Measurements from ENCODE around the gene CDH4.

The CDH4 gene

GRCh38 chr20:61251529-61252393, at the start of gene CDH4:
Gene CDH4 (plus strand): TSS chr20:61252261.
- no peak for DNase-seq (ENCODE audit: low read depth, low spot score)
- H3K27ac ChIP-seq, result peak within 1 kb of the TSS; percentile 90

GRCh38 chr20:61203320-61203719, 48.7 kb upstream of the CDH4 start:
- H3K27ac ChIP-seq, result no peak overlapping the region
- DNase-seq (ENCODE audit: low read depth, low spot score), result no peak

- no peak for DNase-seq (ENCODE audit: low read depth, low spot score)
Observed at GRCh38 chr20:61204206-61204605, 47.9 kb upstream of the CDH4 start.

DNA sequence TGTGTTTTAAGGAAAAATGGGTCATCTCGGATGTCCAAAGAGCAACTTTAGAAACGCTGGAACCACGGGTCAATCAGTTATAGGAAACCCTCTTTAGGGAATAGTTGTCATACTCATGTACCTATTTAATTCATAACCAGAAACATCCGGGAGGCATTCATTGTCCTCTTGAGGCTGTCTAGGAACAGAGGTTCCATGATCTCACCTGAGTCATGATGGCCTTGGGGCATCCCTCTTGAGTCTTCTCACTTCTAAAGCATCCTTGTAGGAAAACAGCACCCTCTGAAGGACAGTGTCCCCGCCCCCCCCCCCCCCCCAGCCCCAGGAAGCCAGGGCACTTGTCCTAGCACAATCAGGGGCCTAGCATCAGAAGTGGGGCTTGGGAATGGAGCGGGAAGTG, 46.3 kb upstream of the CDH4 start:
- no peak for DNase-seq (ENCODE audit: low read depth, low spot score)
- H3K27ac ChIP-seq, result no peak overlapping the region

More at GRCh38 chr20:61204206-61204605, 47.9 kb upstream of the CDH4 start:
- no peak overlapping the region for H3K27ac ChIP-seq

DNA sequence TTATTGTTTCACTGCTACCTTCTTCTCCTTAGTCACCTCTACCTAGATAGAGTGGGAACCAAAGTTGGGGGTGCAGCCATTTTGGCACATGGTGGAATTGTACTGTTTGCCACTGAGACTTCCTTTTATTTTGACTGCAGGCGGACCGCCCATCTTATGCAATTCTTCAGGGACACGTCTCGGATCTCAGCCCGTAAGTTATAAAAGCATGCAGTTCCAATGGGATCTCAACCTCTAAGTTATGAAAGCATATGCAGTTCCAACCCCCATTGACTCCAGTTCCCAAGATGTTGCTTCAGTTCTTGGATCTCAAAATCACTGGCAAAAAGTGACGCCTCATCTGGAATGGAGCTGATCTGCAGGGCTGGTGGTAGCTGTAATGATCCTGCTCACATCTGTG, 41.2 kb upstream of the CDH4 start:
- no peak for DNase-seq (ENCODE audit: low read depth, low spot score)
- no peak overlapping the region for H3K27ac ChIP-seq

DNA sequence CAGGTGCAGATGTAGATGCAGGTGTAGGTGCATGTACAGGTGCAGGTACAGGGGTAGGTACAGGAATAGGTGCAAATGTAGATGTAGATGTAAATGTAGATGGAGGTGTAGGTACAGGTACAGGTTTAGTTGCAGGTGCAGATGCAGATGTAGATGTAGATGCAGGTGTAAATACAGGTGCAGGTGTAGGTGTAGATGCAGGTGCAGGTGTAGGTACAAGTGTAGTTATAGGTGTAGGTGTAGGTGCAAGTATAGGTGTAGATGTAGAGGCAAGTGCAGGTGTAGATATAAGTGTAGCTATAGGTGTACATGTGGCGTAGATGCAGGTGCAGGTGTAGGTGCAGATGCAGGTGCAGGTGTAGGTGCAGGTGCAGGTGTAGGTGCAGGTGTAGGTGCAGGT, 34.2 kb upstream of the CDH4 start:
- H3K27ac ChIP-seq, result no peak overlapping the region
- DNase-seq (ENCODE audit: low read depth, low spot score), result no peak

DNA sequence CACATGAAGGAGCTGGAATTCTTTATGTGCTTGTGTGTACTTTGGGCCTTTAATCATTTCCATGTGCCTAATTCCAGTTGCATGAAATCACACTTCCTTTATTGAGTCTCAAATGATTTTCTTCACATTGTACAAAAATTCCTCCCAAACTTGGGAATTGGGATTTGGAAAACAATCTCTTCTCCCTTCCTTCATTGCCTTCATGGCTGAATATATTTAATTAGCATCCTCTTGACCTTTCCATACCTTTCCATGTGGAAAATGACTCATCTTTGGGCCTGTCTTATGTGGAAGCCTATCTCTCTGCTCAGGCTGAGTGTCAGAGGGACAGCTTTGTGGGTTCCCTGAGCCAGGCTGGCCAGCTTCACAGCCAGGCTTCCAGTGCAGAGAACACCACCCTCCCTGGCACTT, 33.0 kb upstream of the CDH4 start:
- DNase-seq (ENCODE audit: low read depth, low spot score), result no peak
- H3K27ac ChIP-seq, result no peak overlapping the region

GRCh38 chr20:61220131-61220530, 31.9 kb upstream of the CDH4 start:
- no peak overlapping the region for H3K27ac ChIP-seq
- DNase-seq (ENCODE audit: low read depth, low spot score), result no peak

DNA sequence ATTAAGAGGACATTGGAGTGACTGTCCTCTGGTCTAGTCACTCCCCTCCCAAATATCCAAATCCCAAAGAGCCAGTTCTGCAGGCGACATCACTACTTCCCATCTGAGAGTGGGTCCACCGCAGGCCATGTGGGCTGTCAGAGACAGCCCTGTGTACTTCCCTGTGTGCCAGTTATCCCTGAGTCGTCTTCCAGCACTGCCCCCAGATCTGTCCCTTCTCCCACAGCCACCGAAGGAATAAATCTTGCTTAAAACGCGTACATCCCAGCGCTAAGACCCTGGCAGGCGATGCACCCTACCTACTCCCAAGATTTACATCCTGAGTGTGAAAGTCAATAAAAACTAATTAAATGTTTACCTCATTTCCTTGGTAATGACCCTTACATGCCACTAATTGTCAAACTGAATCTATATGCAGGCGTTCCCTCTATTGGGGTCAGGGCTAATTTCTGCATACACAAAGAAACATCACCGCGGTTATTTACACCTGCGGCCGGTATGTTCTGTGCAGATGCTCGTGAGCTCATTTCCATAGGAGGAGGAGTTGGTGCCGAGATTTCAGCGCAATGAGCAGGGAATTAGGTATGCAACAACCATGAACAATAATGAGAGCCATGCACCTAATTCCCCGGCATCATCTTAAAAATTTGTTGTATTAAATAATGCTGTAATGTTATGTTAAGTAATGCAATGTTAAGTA, 31.3 kb upstream of the CDH4 start:
- no peak overlapping the region for H3K27ac ChIP-seq
- DNase-seq (ENCODE audit: low read depth, low spot score), result no peak

DNA sequence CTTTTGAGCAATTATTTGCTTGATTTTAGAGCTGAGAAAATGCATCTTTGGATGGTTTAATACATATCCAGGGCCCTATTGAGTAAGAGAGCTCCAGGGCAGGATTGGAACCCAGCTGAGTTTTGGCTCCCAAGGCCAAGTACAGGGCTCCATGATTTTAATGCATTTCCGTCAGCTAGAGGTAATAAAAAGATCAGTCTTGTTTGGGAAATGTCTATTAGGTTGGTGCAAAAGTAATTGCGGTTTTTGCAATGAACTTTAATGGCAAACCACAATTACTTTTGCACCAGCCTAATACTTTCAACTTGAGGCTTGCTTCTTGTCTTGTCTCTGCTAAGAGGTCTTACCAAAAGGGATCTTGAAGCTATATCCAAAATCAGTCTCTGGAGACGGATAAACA, 29.4 kb upstream of the CDH4 start:
- H3K27ac ChIP-seq, result no peak overlapping the region
- DNase-seq (ENCODE audit: low read depth, low spot score), result no peak

DNA sequence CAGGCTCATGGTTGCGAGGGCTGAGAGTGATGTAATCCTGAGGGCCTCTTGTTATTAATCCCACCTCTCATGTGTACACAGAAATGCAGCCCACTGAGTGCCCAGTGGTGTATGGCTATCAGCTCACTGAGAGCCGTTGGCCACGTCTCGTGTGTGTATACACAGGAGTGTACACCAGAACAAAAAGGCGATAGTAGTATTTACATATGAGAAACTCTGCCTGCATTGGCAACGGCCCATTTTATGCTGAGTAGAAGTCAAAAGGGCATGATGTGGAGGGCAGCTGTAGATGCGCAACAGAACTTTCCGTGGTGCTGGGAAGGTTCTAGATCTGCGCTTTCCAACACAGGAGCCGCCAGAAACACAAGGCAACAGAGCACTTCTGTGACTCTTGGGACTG, 28.9 kb upstream of the CDH4 start:
- no peak for DNase-seq (ENCODE audit: low read depth, low spot score)
- no peak overlapping the region for H3K27ac ChIP-seq

- no peak for DNase-seq (ENCODE audit: low read depth, low spot score)
Observed at GRCh38 chr20:61230166-61230565, 21.9 kb upstream of the CDH4 start.

GRCh38 chr20:61233590-61233989, 18.5 kb upstream of the CDH4 start:
- no peak overlapping the region for H3K27ac ChIP-seq
- no peak for DNase-seq (ENCODE audit: low read depth, low spot score)

More at GRCh38 chr20:61230166-61230565, 21.9 kb upstream of the CDH4 start:
- no peak overlapping the region for H3K27ac ChIP-seq

DNA sequence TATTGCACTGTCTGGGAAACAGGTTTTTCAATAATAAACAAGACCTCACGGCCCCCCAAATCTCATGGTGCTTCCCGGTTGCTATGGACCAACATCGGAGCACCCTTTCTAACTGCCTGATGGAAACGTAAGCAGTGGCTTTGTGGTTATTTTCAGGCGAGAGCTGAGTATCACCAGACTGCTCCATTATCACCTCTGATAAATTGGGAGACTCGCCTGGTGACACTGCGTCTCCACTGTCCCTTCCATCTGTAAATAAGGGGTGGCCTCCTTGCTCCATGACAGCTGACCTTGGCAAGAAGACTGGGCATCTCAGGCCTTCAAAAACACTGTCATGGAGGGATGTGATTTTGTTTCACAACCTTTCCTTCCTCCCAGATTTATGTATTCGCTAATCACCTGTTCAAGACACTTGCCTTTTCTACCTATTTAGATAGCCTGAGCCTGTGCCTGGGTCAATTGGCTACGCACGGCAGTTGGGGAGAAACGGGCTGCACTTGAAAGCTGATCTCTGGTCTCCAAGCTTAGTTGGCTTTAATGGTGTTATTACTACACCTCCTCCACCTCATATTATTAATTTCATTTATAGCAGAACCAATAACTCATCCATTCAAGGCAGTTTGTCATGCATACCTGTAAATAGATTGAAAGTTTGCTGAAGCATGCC, 17.7 kb upstream of the CDH4 start:
- no peak overlapping the region for H3K27ac ChIP-seq
- DNase-seq (ENCODE audit: low read depth, low spot score), result no peak

DNA sequence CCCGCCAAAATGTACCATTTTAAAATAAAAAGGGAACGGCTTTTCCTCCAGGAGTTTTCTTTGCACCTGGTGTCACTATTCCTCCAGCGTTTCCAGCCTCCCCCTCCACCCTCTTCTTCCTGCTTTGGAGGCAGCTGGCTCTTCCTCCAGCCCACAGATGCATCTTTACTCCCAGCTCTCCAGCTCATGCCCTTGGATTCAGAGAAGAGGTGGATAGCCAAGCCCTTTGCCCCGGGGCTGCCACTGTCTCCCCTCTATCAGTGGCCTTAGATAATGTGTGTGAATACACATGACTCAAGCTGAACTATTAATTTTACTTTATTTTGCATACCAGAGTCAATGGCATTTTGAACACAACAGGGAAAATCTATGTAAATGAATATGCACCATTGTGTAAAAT, 15.3 kb upstream of the CDH4 start:
- DNase-seq (ENCODE audit: low read depth, low spot score), result no peak

DNA sequence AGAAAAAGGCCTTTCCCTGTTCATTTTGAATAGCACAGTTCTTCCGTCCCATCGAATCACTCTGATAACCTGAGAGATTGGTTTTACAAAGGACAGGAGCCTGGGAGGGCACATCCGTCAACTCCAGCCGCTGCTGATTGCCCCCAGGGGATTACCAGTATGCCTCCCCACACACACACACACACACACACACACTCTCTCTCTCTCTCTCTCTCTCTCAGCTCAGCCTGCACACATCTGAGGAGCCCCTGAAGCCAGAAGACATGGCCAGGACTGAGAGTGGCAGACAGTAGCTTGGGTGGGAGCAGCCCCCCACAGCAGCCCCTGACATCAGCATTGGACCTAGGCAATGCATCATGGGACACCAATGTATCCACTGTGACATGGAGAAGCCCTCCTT, 13.2 kb upstream of the CDH4 start:
- H3K27ac ChIP-seq, result no peak overlapping the region
- DNase-seq (ENCODE audit: low read depth, low spot score), result no peak

More for the DNA sequence above, 15.3 kb upstream of the CDH4 start:
- no peak overlapping the region for H3K27ac ChIP-seq

DNA sequence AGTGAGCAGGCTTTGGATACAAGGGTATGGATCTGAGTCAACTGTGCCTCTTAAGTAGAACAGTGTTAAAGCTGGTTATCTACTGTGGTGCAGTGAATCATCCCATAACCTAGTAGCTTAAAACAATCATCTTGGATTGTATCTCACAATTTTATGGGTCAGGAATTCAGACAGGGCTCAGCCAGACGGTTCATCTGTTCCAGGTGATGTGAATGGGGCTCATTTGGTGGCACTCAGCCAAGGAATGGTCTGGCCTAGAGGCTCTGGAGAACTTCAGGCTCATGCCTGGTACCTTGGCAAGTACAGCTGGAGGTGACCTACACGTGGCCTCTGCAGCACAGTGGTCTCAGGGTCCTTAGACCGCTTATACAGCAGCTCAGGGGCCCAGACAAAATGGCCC, 11.2 kb upstream of the CDH4 start:
- DNase-seq (ENCODE audit: low read depth, low spot score), result no peak

DNA sequence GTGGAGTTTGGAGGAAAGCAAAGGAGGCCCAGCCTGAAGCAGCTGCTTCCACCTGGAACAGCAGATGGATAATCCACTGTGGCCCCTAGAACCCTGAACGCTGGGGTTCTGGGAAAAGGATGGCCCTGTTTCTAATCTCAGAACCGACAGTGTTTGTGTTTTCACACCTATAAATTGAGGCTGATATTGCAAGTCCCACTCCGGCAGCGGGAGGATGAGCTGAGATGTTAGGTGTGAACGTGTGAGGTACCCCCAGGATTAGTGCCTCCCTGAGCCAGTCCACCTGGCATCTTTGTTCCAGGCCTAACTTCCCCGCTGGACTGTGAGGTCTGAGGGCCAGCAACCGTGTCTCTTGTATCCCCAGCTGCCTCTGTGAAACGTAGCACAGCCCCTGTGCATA, 7.8 kb upstream of the CDH4 start:
- no peak for DNase-seq (ENCODE audit: low read depth, low spot score)
- no peak overlapping the region for H3K27ac ChIP-seq

More for the DNA sequence above, 11.2 kb upstream of the CDH4 start:
- no peak overlapping the region for H3K27ac ChIP-seq

DNA sequence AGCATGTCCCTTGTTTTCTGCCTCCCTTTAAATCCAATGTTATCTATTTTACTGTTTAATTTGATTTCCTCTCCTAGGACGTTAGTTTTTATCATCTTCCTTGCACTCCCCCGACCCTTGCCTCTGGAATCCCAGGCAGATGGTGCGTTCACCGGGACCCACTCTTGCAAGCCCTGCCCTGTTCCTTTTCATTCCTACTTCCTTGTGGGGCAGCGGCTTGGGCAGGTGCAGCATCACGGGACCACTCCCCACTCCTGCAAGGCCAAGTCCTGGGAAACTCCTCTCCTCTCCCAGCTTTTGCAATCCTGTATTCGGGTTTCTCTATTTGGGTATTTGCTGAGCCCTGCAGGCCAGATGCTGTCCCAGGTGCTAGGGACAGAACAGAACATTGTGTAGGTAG, 5.8 kb upstream of the CDH4 start:
- DNase-seq (ENCODE audit: low read depth, low spot score), result no peak
- H3K27ac ChIP-seq, result no peak overlapping the region

GRCh38 chr20:61249626-61250025, 2.4 kb upstream of the CDH4 start:
- DNase-seq (ENCODE audit: low read depth, low spot score), result no peak
- no peak overlapping the region for H3K27ac ChIP-seq
